NCI-H2196 treated with DMSO at 0.1 percent for 48 hours (cell line): ENCODE data around the gene C6orf52.
"Not testable (repeated sequence)": the region's sequence is repeated elsewhere in the genome, so short reads cannot be mapped to it uniquely, and the experiment has no call there.

Experiments
- DNase-seq: peaks from one replicate; lab custom pipeline; 2025; ENCODE audit not compliant: unreplicated experiment; lab: John Stamatoyannopoulos, UW

The C6orf52 gene

GRCh38 chr6:10694302-10695085 lies at the start of gene C6orf52, which contains the start of gene PAK1IP1:
C6orf52 (minus strand) TSS chr6:10694616; CDS start chr6:10687550, 7,066 bp downstream.
PAK1IP1 (plus strand) TSS chr6:10694972; CDS start chr6:10694986, 14 bp downstream.
- peak; percentile 92 for DNase-seq

DNA sequence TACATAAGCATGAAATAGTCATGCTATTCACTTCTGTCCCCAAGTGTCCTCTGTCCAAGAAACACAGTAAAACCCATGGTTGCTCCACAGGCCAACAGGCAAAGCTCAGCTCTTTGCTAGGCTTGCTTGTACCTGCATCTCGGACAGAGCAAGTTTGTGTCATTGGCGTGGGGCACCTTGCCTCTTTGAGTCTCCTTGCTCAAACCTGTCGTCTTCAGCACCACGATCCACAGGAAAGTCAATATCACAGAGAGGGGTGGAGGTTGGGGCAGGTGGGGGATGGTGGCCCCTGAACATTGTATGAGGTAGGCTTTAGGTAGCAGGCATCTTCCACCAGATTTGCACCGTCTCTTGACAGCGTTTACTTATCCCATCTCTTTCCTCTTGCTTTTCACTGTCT lies 49.1 kb upstream of the C6orf52 start:
- DNase-seq: no peak

DNA sequence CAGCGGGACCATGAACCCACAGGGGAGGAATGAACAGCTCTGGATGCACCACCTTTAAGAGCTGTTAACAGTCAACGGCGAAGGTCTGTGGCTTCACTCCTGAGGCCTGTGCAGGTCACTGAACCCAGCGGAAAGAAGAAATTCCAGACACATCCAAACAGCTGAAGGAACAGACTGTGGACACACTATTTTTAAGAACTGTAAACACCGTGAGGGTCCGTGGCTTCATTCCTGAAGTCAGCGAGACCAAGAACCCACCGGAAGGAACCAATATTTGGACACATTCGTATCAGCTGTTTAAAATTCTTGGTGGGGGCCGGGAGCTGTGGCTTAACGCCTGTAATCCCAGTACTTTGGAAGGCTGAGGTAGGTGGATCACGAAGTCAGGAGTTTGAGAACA lies 47.8 kb upstream of the C6orf52 start:
- no peak for DNase-seq

- DNase-seq: not testable (repeated sequence)
Observed at GRCh38 chr6:10741643-10742042, 47.2 kb upstream of the C6orf52 start.

DNA sequence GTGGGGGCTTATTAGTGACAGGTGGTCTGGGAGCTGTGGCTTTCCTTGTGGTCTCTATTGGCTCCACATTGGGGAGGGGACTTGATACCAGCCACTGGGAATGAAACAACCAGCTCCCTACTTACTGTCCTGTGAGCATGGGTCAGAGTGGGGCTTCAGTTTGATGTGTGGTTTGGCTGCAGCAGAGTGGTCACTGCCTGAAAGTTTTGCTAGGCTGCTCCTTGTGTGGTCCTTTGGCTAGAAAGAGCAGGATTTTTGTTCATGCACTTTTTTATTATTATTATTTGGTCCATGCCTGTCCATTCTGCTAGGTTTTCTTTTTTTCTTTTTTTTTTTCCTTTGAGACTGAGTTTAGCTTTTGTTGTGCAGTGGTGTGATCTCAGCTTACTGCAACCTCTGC lies 45.6 kb upstream of the C6orf52 start:
- DNase-seq: no peak

GRCh38 chr6:10736731-10737130 lies 42.3 kb upstream of the C6orf52 start:
- DNase-seq: no peak

DNA sequence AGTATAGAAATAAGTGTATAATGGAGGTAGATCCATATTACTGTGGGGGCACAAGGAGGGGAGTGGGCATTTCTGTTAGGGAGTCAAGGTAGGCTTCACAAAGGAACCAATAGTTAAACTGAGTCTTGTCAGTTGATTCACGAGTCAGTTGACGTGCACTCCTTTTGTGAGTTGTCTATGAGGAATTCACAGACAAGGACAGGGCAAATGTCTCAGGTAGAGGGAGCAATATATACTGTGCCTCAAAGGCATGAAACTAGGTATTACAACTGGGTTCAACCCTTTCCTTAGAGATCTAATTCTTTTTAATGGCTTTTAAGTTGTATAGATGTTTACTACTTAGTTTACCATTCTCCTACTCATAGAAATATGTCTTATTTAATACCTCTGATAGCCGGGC lies 39.4 kb upstream of the C6orf52 start:
- DNase-seq: no peak

GRCh38 chr6:10733151-10733715 lies 38.8 kb upstream of the C6orf52 start:
- no peak for DNase-seq

- no peak for DNase-seq
Observed at GRCh38 chr6:10730254-10730653, 35.8 kb upstream of the C6orf52 start.

DNA sequence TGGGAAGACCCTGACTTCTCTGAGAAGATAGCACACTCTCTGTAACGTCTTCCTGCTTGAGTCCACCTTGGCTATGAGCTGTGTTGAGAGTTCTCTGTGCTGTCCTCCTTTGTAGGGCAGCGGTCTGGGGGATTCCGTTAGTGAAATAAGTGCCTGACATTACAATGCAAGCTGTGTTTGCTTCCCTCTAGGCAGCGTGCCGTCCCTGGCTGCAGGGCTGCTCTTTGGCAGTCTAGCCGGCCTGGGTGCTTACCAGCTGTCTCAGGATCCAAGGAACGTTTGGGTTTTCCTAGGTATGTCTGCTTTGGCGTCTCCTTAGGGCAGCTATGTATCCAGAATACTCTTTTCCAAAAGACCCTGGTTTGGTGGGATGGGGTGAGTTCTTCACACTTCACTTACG lies 31.3 kb upstream of the C6orf52 start:
- DNase-seq: no peak

- DNase-seq: no peak
Observed at GRCh38 chr6:10725044-10725443, 30.6 kb upstream of the C6orf52 start.

DNA sequence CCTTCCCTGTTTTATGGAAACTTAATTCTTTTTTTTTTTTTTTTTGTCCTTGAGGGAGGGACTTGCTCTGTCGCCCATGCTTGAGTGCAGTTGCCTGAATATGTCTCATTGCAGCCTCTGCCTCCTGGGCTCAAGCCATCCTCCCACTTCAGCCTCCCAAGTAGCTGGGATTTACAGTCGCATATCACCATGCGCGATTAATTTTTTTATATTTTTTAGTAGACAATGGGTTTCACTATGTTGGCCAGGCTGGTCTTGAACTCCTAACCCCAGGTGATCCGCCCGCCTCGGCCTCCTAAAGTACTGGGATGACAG lies 29.1 kb upstream of the C6orf52 start:
- no peak for DNase-seq

GRCh38 chr6:10722820-10723566 lies 28.6 kb upstream of the C6orf52 start, which contains the start of gene TMEM14C:
TMEM14C (plus strand) TSS chr6:10723070; CDS start chr6:10724614, 1,544 bp downstream.
- peak; percentile 100 for DNase-seq

- no peak for DNase-seq
Observed at GRCh38 chr6:10722570-10722819, 28.1 kb upstream of the C6orf52 start.

DNA sequence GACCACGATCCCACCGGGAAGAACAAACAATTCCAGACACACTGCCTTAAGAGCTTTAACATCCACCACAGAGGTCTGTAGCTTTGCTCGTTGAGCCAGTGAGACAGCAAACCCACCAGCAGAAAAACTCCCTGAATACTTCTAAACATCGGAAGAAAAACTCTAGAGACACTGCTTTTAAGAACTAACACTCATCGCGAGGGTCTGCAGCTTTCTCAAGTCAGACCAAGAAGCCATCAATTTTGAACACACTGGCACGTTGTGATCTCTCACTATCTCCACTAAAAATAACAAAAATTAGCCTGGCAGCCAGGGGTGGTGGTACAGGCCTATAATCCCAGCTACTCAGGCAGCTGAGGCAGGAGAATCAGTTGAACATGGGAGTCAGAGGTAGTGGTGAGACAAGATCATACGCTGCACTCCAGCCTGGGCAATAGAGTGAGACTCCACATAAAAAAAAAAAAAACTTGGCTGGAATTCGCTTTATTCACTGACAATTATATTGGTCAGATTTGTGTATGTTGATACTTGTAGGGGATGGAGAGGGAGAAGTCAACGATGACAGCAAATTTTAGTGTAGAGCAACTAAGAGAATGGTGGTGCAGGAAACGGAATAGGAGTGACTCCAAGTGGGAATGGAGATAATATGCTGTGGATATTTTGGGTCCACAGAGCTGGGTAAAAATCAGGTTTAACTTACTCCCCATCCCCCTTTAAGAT lies 27.6 kb upstream of the C6orf52 start:
- no peak for DNase-seq

- not testable (repeated sequence) for DNase-seq
Observed at GRCh38 chr6:10720960-10721849, 26.8 kb upstream of the C6orf52 start.

DNA sequence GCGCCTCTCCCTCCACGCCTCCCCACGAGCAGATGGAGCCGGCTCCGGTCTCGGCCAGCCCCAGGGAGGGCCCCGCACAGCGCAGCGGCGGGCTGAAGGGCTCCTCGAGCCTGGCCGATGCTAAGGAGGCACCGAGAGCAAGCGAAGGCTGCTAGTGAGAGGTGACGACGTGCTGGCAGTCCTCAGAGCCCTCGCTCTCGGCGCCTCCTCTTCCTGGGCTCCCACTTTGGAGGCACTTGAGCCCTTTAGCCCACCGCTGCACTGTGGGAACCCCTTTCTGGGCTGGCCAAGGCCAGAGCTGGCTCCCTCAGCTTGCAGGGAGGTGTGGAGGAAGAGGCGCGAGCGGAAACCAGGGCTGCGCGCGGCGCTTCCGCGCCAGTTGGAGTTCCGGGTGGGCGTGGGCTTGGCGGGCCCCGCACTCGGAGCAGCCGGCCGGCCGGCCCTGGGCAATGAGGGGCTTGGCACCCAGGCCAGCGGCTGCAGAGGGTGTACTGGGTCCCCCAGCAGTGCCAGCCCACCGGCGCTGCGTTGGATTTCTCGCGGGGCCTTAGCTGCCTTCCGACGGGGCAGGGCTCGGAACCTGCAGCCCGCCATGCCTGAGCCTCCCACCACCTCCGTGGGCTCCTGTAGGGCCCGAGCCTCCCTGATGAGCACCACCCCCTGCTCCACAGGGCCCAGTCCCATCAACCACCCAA lies 26.0 kb upstream of the C6orf52 start:
- DNase-seq: no peak

GRCh38 chr6:10719964-10720264 lies 25.5 kb upstream of the C6orf52 start:
- no peak for DNase-seq

DNA sequence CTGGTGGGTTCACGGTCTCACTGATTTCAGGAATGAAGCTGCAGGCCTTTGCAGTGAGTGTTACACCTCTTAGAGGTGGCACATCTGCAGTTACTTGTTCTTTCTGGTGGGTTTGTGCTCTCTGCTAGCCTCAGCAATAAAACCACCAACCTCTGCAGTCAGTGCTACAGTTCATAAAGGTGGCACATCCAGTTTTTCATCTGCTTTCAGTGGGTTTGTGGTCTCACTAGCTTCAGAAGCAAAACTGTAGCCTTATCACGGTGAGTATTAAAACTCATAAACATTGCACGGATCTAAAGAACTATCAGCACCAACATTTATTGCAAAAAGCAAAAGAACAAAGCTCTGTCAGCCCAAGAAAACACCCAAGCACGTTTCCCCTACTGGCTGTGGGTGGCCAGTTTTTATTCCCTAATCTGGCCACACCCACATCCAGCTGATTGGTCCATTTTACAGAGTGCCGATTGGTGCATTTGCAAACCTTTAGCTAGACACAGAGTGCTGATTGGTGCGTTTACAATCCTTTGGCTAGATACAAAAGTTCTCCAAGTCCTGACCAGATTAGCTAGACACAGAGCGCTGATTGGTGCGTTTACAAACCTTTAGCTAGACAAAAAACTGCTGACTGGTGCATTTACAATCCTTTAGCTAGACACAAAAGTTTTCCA lies 25.0 kb upstream of the C6orf52 start:
- DNase-seq: no peak

DNA sequence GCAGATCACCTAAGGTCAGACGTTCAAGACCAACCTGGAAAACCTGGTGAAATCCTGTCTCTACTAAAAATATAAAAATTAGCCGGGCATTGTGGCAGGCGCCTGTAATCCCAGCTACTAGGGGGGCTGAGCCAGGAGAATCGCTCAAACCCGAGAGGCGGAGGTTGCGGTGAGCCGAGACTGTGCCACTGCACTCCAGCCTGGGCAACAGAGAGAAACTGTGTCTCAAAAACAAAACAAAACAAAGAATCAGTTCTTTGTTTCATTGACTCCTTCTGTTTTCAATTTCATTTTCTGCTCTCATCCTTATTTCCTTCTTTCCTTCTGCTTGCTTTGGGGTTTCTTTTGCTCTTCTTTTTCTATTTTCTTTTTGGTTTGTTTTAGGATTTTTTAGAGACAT lies 19.5 kb upstream of the C6orf52 start:
- DNase-seq: no peak
